HG03378 (cell line): ENCODE data around the gene PRMT6.
"Not testable (repeated sequence)": the region's sequence is repeated elsewhere in the genome, so short reads cannot be mapped to it uniquely, and the experiment has no call there.

Experiments
- ATAC-seq: cut with Tn5 transposase; IDR thresholded peaks from one replicate; pipeline ENCODE4 v1.9.1; 2021; ENCODE audit warnings: mild to moderate bottlenecking, moderate library complexity; ENCODE audit not compliant: unreplicated experiment

Gene PRMT6

DNA sequence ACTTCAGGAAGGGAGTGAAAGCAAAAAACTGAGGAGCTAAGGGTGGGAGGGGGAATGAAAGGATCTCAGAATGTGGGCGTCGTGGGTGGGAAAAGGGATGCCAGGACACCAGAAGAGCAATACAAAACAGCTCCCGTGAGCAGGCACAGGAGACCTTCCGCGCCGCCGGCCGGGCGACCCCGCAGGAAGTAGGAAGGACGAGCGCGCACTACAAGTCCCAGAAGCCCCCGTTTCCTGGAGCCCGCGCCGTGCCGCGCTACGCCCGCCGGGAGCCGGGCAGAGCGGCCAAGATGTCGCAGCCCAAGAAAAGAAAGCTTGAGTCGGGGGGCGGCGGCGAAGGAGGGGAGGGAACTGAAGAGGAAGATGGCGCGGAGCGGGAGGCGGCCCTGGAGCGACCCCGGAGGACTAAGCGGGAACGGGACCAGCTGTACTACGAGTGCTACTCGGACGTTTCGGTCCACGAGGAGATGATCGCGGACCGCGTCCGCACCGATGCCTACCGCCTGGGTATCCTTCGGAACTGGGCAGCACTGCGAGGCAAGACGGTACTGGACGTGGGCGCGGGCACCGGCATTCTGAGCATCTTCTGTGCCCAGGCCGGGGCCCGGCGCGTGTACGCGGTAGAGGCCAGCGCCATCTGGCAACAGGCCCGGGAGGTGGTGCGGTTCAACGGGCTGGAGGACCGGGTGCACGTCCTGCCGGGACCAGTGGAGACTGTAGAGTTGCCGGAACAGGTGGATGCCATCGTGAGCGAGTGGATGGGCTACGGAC, at the start of gene PRMT6:
TSS of gene PRMT6 (plus strand) at position 249 of the 771 bp plus-strand sequence. CDS start at position 291, 42 bp downstream.
- peak; percentile 81 for ATAC-seq

GRCh38 chr1:107009281-107009680, 47.2 kb upstream of the PRMT6 start:
- ATAC-seq: no peak

- peak; percentile 57 for ATAC-seq
These were observed 45.9 kb upstream of the PRMT6 start for GRCh38 chr1:107010582-107010981.

DNA sequence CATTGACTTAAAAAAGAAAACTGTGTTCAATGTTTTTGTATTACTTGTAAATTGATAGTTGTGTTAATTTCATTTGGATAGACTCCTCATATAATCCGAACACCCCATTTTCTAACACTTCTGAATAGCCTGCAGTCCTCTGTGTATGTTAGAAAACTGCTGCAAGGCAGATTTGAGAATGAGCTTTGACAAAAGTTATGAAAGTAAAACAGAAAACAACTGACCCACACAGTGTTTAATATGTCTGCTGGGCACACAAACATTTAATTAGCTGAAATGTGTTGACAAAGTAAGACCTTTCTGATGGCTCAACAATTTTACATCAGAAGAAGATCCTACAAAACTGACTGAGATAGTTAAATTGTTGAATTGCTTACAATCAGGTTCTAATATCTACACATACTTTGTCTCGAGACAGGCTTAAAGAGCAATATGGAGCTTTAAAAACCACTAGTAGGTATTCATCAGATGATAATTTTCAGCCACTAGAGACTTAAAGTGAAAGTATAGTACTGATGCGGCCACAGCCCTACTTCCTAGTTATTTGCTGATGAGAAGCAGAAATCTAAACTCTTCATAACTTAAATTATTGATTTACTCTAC, 40.0 kb upstream of the PRMT6 start:
- peak; percentile 88 for ATAC-seq

DNA sequence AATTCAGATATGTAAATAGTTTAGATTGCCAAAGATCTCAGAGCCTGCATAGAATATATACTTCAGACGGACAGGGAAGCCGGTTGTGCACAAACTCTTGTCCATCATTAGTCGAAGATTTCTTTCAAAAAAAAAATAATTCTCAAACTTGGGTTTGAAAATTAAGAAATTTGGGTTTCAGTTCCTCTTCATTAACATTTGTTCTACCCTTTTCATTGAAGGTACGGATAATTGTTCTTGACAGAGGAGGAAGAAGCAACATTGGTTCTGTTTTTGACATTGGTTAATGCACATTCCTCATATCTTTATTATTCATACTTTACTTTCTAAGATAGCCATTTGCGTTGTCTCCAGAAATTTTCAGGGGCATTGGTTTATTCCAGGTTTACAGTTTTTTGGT, 38.0 kb upstream of the PRMT6 start:
- ATAC-seq: no peak

GRCh38 chr1:107019166-107019565, 37.3 kb upstream of the PRMT6 start:
- no peak for ATAC-seq

DNA sequence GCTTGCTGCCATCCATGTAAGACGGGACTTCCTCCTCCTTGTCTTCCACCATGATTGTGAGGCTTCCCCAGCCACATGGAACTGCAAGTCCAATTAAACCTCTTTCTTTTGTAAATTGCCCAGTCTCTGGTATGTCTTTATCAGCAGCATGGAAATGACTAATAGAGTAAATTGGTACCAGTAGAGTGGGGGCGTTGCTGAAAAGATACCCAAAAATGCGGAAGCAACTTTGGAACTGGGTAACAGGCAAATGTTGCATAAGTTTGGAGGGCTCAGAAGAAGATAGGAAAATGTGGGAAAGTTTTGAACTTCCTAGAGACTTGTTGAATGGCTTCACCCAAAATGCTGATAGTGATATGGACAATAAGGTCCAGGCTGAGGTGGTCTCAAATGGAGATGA, 17.6 kb upstream of the PRMT6 start:
- ATAC-seq: not testable (repeated sequence)

DNA sequence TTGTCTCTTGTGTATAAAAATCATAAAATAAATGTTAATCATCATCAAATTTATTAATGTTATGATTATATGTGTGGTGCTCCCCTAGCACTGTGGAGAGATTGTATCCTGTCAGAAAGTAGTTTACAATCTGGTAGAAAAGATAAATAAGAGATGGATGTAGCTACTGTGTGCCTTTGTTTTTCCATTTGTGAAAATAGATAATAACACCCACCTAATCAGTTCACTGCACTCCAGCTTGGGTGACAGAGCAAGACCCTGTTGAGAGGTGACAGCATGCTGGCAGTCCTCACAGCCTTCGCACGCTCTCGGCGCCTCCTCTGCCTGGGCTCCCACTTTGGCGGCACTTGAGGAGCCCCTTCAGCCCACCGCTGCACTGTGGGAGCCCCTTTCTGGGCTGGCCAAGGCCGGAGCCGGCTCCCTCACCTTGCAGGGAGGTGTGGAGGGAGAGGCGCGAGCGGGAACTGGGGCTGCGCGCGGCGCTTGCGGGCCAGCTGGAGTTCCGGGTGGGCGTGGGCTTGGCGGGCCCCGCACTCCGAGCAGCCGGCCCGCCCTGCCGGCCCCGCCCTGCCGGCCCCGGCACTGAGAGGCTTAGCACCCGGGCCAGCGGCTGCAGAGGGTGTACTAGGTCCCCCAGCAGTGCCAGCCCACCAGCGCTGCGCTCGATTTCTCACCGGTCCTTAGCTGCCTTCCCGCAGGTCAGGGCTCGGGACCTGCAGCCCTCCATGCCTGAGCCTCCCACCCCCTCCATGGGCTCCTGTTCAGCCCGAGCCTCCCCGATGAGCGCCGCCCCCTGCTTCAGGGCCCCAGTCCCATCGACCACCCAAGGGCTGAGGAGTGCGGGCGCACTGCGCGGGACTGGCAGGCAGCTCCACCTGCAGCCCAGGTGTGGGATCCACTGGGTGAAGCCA, 11.9 kb upstream of the PRMT6 start:
- not testable (repeated sequence) for ATAC-seq

GRCh38 chr1:107047602-107048001, 8.9 kb upstream of the PRMT6 start:
- no peak for ATAC-seq

DNA sequence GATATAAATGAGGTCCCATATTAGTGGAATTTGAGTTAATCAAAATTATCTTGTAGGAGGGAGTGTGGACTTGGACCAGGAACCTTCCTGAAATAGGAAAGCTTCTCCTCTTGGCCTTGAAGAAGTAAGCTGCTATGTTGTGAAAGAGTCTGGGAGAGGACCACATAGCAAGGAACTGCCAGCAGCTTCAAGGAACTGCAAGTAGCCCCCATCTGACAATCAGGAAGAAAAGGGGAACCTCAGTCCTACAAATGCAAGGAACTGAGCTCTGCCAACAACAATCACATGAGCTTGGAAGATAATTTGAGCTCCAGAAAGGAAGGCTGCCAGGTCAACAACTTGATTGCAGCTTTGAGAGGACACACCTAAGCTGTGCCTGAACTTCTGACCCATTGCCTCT, 8.2 kb upstream of the PRMT6 start:
- no peak for ATAC-seq

- ATAC-seq: no peak
These were observed 5.2 kb upstream of the PRMT6 start for GRCh38 chr1:107051266-107051665.

- ATAC-seq: not testable (repeated sequence)
These were observed 502 bp upstream of the PRMT6 start for GRCh38 chr1:107055919-107056425.

- ATAC-seq: peak; percentile 62
These were observed 991 bp downstream of the PRMT6 start for GRCh38 chr1:107057197-107058133.

GRCh38 chr1:107058245-107059032, 2.0 kb downstream of the PRMT6 start:
- no peak for ATAC-seq

DNA sequence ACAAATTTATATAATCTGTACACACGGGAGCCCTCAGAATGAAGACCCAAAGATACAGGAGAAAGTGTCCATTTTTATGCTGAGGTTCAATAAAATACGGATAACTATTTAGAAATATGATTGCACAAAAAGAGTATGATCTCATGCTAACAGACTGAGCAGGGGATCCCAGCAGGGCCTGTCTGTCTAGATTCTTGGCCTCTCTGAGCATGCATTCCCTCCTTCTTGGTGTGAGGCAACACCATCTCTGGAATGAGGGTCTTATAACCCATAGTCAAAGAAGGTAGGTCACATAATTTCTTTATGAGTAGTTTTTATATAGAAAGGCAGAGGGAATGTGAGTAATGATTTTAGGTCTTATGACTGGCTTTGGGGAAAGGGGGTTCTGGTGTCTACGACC, 5.4 kb downstream of the PRMT6 start:
- ATAC-seq: no peak

GRCh38 chr1:107073493-107073892, 17.0 kb downstream of the PRMT6 start:
- no peak for ATAC-seq

GRCh38 chr1:107076841-107077240, 20.4 kb downstream of the PRMT6 start:
- ATAC-seq: no peak

DNA sequence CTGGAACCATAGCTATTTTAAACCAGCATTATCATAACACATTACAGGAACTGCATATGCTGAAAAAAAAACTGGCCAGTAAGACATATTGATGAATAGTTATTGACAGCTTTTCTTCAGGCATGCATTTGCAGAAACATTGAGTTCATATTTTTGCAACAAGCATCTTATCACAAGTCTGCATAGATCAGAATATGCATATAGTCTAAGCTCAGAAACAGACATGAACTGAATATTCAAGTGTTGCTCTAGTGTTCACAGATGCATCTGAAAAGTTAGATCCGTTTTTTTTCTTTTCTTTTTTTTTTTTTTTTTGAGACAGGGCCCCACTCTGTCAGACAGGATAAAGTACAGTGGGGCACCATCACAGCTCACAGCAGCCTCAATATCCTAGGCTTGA, 22.8 kb downstream of the PRMT6 start:
- ATAC-seq: no peak

DNA sequence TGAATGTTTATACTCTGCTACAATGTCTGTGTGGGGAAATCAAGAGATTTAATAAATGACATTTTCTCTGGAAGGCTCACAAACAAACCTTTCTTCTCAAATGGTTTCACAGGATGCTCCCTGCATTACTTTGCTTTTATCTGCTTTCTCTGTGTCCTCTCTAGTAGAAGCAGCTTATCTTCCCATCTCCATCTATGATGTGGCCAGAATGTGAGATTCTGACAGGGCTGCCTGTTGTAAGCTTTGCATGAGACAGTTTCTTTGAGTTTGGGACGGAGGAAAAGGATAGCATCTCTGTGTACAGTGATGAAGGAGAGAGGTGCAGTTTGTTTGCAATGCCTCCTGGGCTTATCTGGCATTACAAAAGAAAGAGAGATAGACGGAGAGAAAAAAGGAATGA, 24.6 kb downstream of the PRMT6 start:
- no peak for ATAC-seq
